ENCODE results near the gene PTGFRN.

The PTGFRN gene

DNA sequence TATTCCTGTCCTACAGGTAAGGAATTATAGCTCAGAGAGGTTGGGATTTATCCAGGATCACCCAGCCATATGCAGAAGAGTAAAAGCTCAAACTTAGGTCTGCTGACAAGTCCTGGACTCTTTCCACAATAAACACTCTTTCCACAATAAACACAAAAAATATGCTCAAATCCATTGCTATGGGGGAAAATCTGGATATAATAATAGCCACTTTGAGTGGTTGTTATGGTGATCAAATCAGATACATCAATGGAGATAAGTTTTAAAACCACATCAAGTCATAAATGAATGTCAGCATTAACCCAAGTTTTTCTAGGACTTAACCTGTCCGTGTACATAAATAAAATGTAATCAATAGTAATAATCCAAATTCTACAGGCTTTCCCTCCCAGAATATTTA lies 128.1 kb downstream of the PTGFRN start:
- TF ChIP-seq, protein P1, sequence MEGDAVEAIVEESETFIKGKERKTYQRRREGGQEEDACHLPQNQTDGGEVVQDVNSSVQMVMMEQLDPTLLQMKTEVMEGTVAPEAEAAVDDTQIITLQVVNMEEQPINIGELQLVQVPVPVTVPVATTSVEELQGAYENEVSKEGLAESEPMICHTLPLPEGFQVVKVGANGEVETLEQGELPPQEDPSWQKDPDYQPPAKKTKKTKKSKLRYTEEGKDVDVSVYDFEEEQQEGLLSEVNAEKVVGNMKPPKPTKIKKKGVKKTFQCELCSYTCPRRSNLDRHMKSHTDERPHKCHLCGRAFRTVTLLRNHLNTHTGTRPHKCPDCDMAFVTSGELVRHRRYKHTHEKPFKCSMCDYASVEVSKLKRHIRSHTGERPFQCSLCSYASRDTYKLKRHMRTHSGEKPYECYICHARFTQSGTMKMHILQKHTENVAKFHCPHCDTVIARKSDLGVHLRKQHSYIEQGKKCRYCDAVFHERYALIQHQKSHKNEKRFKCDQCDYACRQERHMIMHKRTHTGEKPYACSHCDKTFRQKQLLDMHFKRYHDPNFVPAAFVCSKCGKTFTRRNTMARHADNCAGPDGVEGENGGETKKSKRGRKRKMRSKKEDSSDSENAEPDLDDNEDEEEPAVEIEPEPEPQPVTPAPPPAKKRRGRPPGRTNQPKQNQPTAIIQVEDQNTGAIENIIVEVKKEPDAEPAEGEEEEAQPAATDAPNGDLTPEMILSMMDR (IDR thresholded peaks at IDR 0.05; ENCODE audit: low read depth, low read length, missing control alignments), result no peak
- DNase-seq (ENCODE audit: low read depth), result no peak

DNA sequence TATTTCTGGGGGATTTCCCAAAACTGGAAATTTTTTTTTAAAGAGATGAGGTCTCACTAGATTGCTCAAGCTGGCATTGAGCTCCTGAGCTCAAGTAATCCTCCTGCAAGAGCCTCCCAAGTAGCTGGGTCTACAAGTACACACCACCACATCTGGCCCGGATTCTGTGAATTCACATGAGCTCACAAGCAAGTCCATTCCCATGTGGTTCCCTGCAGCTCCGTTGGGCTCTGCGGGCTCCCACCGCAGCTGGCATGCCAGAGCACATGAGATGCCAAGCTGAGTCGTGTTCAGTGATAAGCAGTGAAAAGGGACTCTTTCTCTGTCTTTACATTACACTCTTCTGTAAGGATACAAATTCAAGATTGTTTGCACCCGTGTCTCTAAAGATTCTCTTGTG lies 128.5 kb downstream of the PTGFRN start:
- no peak for DNase-seq (ENCODE audit: low read depth)
- H3K4me3 ChIP-seq (ENCODE audit: low read depth, low read length), result no peak overlapping the region
- TF ChIP-seq, protein P1 (IDR thresholded peaks at IDR 0.05; ENCODE audit: low read depth, low read length, missing control alignments), result no peak

More for the DNA sequence above, 128.1 kb downstream of the PTGFRN start:
- H3K4me3 ChIP-seq (ENCODE audit: low read depth, low read length), result no peak overlapping the region
